Mammary epithelial cell (primary cell): ENCODE measurements around the gene TAGLN.

Experiments
- CTCF ChIP-seq, 2 donors: IDR thresholded peaks in 1 of 2; conservative IDR thresholded peaks in 1 of 2; 2 replicates each; pipeline ENCODE4 v1.5.1; 2011 to 2012; ENCODE audit warnings: inconsistent platforms in 2 of 2, low read length in 2 of 2, mild to moderate bottlenecking in 2 of 2, control low read depth in 1 of 2, low read depth in 1 of 2; ENCODE audit not compliant: insufficient read depth in 1 of 2; ENCODE audit errors: extremely low read depth in 1 of 2
- EZH2 ChIP-seq: IDR thresholded peaks from 2 replicates; pipeline ENCODE4 v1.6.1; 2012; ENCODE audit warnings: low read length, inconsistent platforms, borderline replicate concordance

DNA sequence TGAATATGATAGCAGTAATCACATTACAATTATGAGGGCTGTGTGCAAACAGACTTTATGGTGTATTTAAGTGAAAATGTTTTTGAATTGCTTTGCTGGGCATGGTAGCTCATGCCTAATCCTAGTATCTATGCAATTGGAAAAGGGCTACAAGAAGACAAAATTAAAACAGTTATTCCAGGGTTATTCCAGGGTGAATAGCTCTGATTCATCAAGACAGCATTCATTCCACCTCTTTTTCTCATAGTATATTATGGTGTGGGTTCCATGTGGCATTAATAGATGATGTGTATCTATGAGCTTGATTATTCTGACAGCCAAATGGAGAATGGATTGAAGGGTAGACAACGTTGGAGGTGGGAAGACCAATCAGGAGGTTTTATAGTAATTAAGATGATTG lies 32.7 kb upstream of the TAGLN start:
- TF ChIP-seq CTCF (conservative IDR thresholded peaks at IDR 0.05 in 1 of 2, IDR thresholded peaks at IDR 0.05 in 1 of 2; ENCODE audit: extremely low read depth in 1 of 2, insufficient read depth in 1 of 2, low read depth in 1 of 2, low read length in 2 of 2): no peak
- TF ChIP-seq EZH2: no peak
